ENCODE measurements around the gene MAP9. TPM values are rescaled to one million over a fixed set of nuclear protein-coding genes. Genes with fewer than 3 reads are reported as not detected.
"Not testable (repeated sequence)": the region's sequence is repeated elsewhere in the genome, so short reads cannot be mapped to it uniquely, and the experiment has no call there.

Gene MAP9
- total RNA-seq (10 to 100 TPM; 12.4 to 16.2 TPM), polyA plus RNA-seq (10 to 100 TPM in 1 of 2 donors, 1 to 10 TPM in 1; 4.0 to 10.0 TPM)
- long read RNA-seq, donor 1, partial matches to known transcripts, result 25 of 39 reads
- long read RNA-seq, donor 1, other reads (novel, unspliced or antisense), result 12 of 39 reads
- long read RNA-seq, donor 2, partial matches to known transcripts, result 4 of 10 reads
- long read RNA-seq, donor 2, other reads (novel, unspliced or antisense), result 4 of 10 reads

- H3K27ac ChIP-seq (ENCODE audit: low read depth in 1 of 2, low read length in 2 of 2), result peak within 1 kb of the TSS in 1 of 2 donors; percentile 29
- H3K27me3 ChIP-seq (ENCODE audit: control insufficient read depth in 1 of 2, insufficient read depth in 2 of 2, low read length in 1 of 2), result no peaks in the 10 kb centered on the region
- intact Hi-C loops (cut with DNase I), result no loop called here
- ATAC-seq (ENCODE audit: low FRiP score) (peak; percentile 96), DNase-seq (peak; percentile 95 to 96)
- peak within 1 kb of the TSS; percentile 46 to 82 for H3K4me3 ChIP-seq (ENCODE audit: low read length in 2 of 2)
- H3K36me3 ChIP-seq (ENCODE audit: control insufficient read depth in 1 of 2, insufficient read depth in 2 of 2, low read length in 1 of 2), result no peaks in the 10 kb centered on the region
- H3K9me3 ChIP-seq (ENCODE audit: control insufficient read depth, low read length), result no peaks in the 10 kb centered on the region
- no peaks in the 10 kb centered on the region for H3K4me1 ChIP-seq (ENCODE audit: control insufficient read depth in 1 of 2, insufficient read depth in 2 of 2, low read length in 2 of 2)
- WGBS, 2 donors, result 4 to 5% methylated on average over 66 of the region's 66 CpGs
Measured at GRCh38 chr4:155376387-155377268, at the start of gene MAP9. MAP9 (minus strand) TSS chr4:155376965; CDS start chr4:155375850, 1,115 bp downstream.

- intact Hi-C loops (cut with DNase I); H3K4me3 ChIP-seq (ENCODE audit: low read length in 2 of 2); ATAC-seq (ENCODE audit: low FRiP score); H3K27ac ChIP-seq (ENCODE audit: low read depth in 1 of 2, low read length in 2 of 2); H3K9me3 ChIP-seq (ENCODE audit: control insufficient read depth, low read length); H3K4me1 ChIP-seq (ENCODE audit: control insufficient read depth in 1 of 2, insufficient read depth in 2 of 2, low read length in 2 of 2); DNase-seq; H3K36me3 ChIP-seq (ENCODE audit: control insufficient read depth in 1 of 2, insufficient read depth in 2 of 2, low read length in 1 of 2); H3K27me3 ChIP-seq (ENCODE audit: control insufficient read depth in 1 of 2, insufficient read depth in 2 of 2, low read length in 1 of 2): not testable (repeated sequence)
- 93 to 95% methylated on average over 9 to 11 of the region's 11 CpGs for WGBS, 2 donors
Measured at GRCh38 chr4:155424778-155425177, 48.0 kb upstream of the MAP9 start.

- Histone ChIP-seq H3K36me3 (ENCODE audit: control insufficient read depth in 1 of 2, insufficient read depth in 2 of 2, low read length in 1 of 2) (no peaks in the 10 kb centered on the region), H3K27ac (ENCODE audit: low read depth in 1 of 2, low read length in 2 of 2) (no peak overlapping the region), H3K27me3 (ENCODE audit: control insufficient read depth in 1 of 2, insufficient read depth in 2 of 2, low read length in 1 of 2) (no peaks in the 10 kb centered on the region), H3K4me3 (ENCODE audit: low read length in 2 of 2) (no peak overlapping the region), H3K9me3 (ENCODE audit: control insufficient read depth, low read length) (no peaks in the 10 kb centered on the region), H3K4me1 (ENCODE audit: control insufficient read depth in 1 of 2, insufficient read depth in 2 of 2, low read length in 2 of 2) (no peaks in the 10 kb centered on the region)
- DNase-seq (no peak), ATAC-seq (ENCODE audit: low FRiP score) (no peak)
- intact Hi-C loops (cut with DNase I), result no loop called here
- WGBS, 2 donors, result 15 to 16% methylated on average over 1 of the region's 1 CpG
Measured at GRCh38 chr4:155423671-155424070, 46.9 kb upstream of the MAP9 start.

- no peak for ATAC-seq (ENCODE audit: low FRiP score)
Measured at GRCh38 chr4:155419266-155419665, 42.5 kb upstream of the MAP9 start.

GRCh38 chr4:155415662-155416061, 38.9 kb upstream of the MAP9 start:
- no peak for ATAC-seq (ENCODE audit: low FRiP score)
- H3K4me1 ChIP-seq (ENCODE audit: control insufficient read depth in 1 of 2, insufficient read depth in 2 of 2, low read length in 2 of 2), result no peaks in the 10 kb centered on the region
- no peaks in the 10 kb centered on the region for H3K9me3 ChIP-seq (ENCODE audit: control insufficient read depth, low read length)
- no peaks in the 10 kb centered on the region for H3K36me3 ChIP-seq (ENCODE audit: control insufficient read depth in 1 of 2, insufficient read depth in 2 of 2, low read length in 1 of 2)
- H3K4me3 ChIP-seq (ENCODE audit: low read length in 2 of 2), result no peak overlapping the region
- no peaks in the 10 kb centered on the region for H3K27me3 ChIP-seq (ENCODE audit: control insufficient read depth in 1 of 2, insufficient read depth in 2 of 2, low read length in 1 of 2)
- DNase-seq, result no peak
- intact Hi-C loops (cut with DNase I), result no loop called here
- no peak overlapping the region for H3K27ac ChIP-seq (ENCODE audit: low read depth in 1 of 2, low read length in 2 of 2)

More at GRCh38 chr4:155419266-155419665, 42.5 kb upstream of the MAP9 start:
- Histone ChIP-seq H3K4me1 (ENCODE audit: control insufficient read depth in 1 of 2, insufficient read depth in 2 of 2, low read length in 2 of 2) (no peaks in the 10 kb centered on the region), H3K27me3 (ENCODE audit: control insufficient read depth in 1 of 2, insufficient read depth in 2 of 2, low read length in 1 of 2) (no peaks in the 10 kb centered on the region), H3K9me3 (ENCODE audit: control insufficient read depth, low read length) (no peaks in the 10 kb centered on the region), H3K4me3 (ENCODE audit: low read length in 2 of 2) (no peak overlapping the region), H3K27ac (ENCODE audit: low read depth in 1 of 2, low read length in 2 of 2) (no peak overlapping the region), H3K36me3 (ENCODE audit: control insufficient read depth in 1 of 2, insufficient read depth in 2 of 2, low read length in 1 of 2) (no peaks in the 10 kb centered on the region)
- WGBS, 2 donors, result 95 to 98% methylated on average over 4 of the region's 4 CpGs
- no peak for DNase-seq
- intact Hi-C loops (cut with DNase I), result no loop called here

- no peak overlapping the region for H3K27ac ChIP-seq (ENCODE audit: low read depth in 1 of 2, low read length in 2 of 2)
- intact Hi-C loops (cut with DNase I), result no loop called here
- no peaks in the 10 kb centered on the region for H3K36me3 ChIP-seq (ENCODE audit: control insufficient read depth in 1 of 2, insufficient read depth in 2 of 2, low read length in 1 of 2)
- ATAC-seq (ENCODE audit: low FRiP score), result no peak
- DNase-seq, result no peak
- no peak overlapping the region for H3K4me3 ChIP-seq (ENCODE audit: low read length in 2 of 2)
- H3K9me3 ChIP-seq (ENCODE audit: control insufficient read depth, low read length), result no peaks in the 10 kb centered on the region
- WGBS, 2 donors, result 91 to 95% methylated on average over 1 of the region's 1 CpG
- no peaks in the 10 kb centered on the region for H3K27me3 ChIP-seq (ENCODE audit: control insufficient read depth in 1 of 2, insufficient read depth in 2 of 2, low read length in 1 of 2)
- H3K4me1 ChIP-seq (ENCODE audit: control insufficient read depth in 1 of 2, insufficient read depth in 2 of 2, low read length in 2 of 2), result no peaks in the 10 kb centered on the region
Measured at GRCh38 chr4:155413451-155413850, 36.7 kb upstream of the MAP9 start.

GRCh38 chr4:155411546-155411945, 34.8 kb upstream of the MAP9 start:
- WGBS, 2 donors, result 94 to 95% methylated on average over 2 of the region's 2 CpGs
- Histone ChIP-seq H3K4me3 (ENCODE audit: low read length in 2 of 2) (no peak overlapping the region), H3K27ac (ENCODE audit: low read depth in 1 of 2, low read length in 2 of 2) (no peak overlapping the region), H3K4me1 (ENCODE audit: control insufficient read depth in 1 of 2, insufficient read depth in 2 of 2, low read length in 2 of 2) (no peaks in the 10 kb centered on the region), H3K36me3 (ENCODE audit: control insufficient read depth in 1 of 2, insufficient read depth in 2 of 2, low read length in 1 of 2) (no peaks in the 10 kb centered on the region), H3K9me3 (ENCODE audit: control insufficient read depth, low read length) (no peaks in the 10 kb centered on the region), H3K27me3 (ENCODE audit: control insufficient read depth in 1 of 2, insufficient read depth in 2 of 2, low read length in 1 of 2) (no peaks in the 10 kb centered on the region)
- no peak for DNase-seq
- no peak for ATAC-seq (ENCODE audit: low FRiP score)
- intact Hi-C loops (cut with DNase I), result no loop called here

GRCh38 chr4:155408796-155409195, 32.0 kb upstream of the MAP9 start:
- DNase-seq (no peak), ATAC-seq (ENCODE audit: low FRiP score) (no peak)
- no peaks in the 10 kb centered on the region for H3K36me3 ChIP-seq (ENCODE audit: control insufficient read depth in 1 of 2, insufficient read depth in 2 of 2, low read length in 1 of 2)
- no peak overlapping the region for H3K27ac ChIP-seq (ENCODE audit: low read depth in 1 of 2, low read length in 2 of 2)
- no peaks in the 10 kb centered on the region for H3K4me1 ChIP-seq (ENCODE audit: control insufficient read depth in 1 of 2, insufficient read depth in 2 of 2, low read length in 2 of 2)
- no peaks in the 10 kb centered on the region for H3K27me3 ChIP-seq (ENCODE audit: control insufficient read depth in 1 of 2, insufficient read depth in 2 of 2, low read length in 1 of 2)
- intact Hi-C loops (cut with DNase I), result loop anchor here in 1 of 2 donors (10.0 kb wide), 1 partner anchor 546 kb away; the partner anchor contains the start of gene CTSO
- 89 to 90% methylated on average over 1 of the region's 1 CpG for whole genome bisulfite sequencing, 2 donors
- H3K4me3 ChIP-seq (ENCODE audit: low read length in 2 of 2), result no peak overlapping the region
- H3K9me3 ChIP-seq (ENCODE audit: control insufficient read depth, low read length), result no peaks in the 10 kb centered on the region

Data from aorta (tissue), 5 donors.